GM18505 (cell line): Measurements from ENCODE around the gene LAMA5.

Experiments used
- ATAC-seq: cut with Tn5 transposase; IDR thresholded peaks from one replicate; pipeline ENCODE4 v1.9.1; 2021; ENCODE audit not compliant: unreplicated experiment
- POLR2A ChIP-seq: IDR thresholded peaks from 4 replicates; pipeline ENCODE4 v1.6.1; 2011; ENCODE audit warnings: borderline replicate concordance; ENCODE audit not compliant: insufficient read depth, insufficient read length; ENCODE audit errors: extremely low read depth

Gene LAMA5

GRCh38 chr20:62364911-62365736, 2.0 kb downstream of the LAMA5 start:
- ATAC-seq: no peak
- no peak for TF ChIP-seq POLR2A

DNA sequence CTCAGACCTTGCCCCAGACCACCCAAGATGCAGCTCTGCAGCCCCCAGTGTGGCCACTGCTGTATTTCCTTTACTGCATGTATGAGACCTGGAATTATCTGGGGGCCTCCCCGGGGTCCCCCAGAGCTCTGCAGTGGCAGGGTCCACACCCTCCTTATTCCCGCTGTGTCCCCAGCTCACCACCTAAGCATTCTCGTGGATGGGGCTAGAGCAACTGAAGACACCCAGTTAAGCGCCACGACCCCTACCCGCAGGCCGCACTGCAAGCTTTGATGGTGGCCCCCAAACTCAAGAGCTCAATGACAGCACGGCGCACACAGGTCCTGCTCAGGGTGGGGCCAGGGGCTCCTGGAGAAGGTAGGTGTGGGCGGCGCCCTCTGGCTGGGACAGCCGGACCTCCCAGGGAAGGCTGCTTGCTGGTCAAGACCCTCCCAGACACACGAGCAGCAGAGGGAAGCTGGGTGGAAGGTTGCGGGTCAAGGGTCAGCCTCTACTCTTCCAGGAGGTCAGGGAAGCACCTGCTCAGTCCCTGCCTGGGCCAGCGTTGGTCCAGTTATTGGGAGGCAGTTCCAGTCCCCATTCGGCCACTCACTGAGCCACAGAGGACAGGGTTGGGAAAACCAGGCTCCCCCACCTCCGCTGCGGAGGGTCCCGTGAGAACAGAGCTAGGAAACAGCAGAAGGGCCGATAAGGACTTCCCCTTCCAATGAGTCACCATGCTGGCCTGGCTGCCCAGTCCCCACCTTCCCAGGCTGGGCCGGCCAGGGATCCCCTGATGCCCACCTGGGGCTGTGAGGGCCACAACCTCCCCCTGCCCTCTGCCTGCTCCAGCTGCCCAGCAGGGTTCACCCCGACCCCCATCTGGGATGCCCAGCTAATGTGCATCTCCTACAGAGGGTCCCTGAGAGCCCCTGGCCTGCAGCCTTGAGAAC, 2.9 kb downstream of the LAMA5 start:
- TF ChIP-seq POLR2A: no peak
- no peak for ATAC-seq

GRCh38 chr20:62362991-62363919, 3.9 kb downstream of the LAMA5 start:
- TF ChIP-seq POLR2A: no peak
- no peak for ATAC-seq

- no peak for ATAC-seq
- no peak for TF ChIP-seq POLR2A
Observed at GRCh38 chr20:62362590-62362940, 4.5 kb downstream of the LAMA5 start.

- no peak for TF ChIP-seq POLR2A
- ATAC-seq: no peak
Observed at GRCh38 chr20:62361799-62362589, 5.1 kb downstream of the LAMA5 start.

GRCh38 chr20:62360854-62361798, 6.0 kb downstream of the LAMA5 start:
- no peak for TF ChIP-seq POLR2A
- no peak for ATAC-seq

GRCh38 chr20:62359491-62360121, 7.5 kb downstream of the LAMA5 start:
- no peak for ATAC-seq
- TF ChIP-seq POLR2A: no peak

DNA sequence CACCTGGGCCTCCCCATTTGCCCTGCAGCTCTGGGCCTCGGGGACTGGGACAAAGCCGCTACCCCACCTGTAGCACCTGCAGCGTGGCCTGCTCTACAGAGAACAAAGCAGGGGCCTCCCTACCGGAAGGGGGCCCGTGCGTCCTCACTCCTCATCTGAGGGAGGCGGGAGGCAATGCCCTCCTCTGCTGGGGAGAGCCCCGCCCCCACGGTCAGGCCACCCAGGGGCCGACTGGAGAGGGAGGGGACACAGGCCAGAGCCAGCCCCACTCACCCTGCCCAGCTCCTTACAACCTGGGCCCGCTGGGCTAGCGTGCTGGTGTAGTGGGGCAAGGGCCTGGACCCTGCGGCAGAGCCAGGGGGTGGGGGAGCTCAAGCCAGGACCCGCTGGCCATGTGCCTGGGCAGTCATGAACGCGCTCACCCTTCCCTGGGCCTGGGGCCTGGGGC, 8.0 kb downstream of the LAMA5 start:
- TF ChIP-seq POLR2A: no peak
- ATAC-seq: no peak

GRCh38 chr20:62358171-62359042, 8.7 kb downstream of the LAMA5 start:
- no peak for ATAC-seq
- no peak for TF ChIP-seq POLR2A

DNA sequence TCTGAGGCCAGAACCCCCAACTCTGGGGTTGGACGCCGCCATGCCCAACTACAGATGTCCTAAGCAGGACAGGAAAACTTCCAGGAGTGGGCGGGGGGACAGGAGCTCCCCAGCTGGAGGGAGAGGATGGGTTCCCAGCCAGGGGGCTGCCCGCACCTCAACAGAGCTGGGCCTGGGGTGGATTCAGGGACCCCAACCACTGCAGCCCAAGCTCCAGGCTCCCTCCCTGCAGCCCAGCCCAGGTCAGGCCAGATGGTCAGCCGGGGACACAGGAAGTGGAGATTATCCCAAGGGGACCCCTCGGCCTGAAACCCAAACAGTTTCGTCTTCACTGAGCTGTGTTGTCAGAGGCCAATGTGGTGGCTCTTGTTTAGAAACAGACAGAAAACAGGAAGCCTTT, 9.4 kb downstream of the LAMA5 start:
- no peak for ATAC-seq
- TF ChIP-seq POLR2A: no peak
